ENCODE results near the gene FOXD3.

Gene FOXD3

DNA sequence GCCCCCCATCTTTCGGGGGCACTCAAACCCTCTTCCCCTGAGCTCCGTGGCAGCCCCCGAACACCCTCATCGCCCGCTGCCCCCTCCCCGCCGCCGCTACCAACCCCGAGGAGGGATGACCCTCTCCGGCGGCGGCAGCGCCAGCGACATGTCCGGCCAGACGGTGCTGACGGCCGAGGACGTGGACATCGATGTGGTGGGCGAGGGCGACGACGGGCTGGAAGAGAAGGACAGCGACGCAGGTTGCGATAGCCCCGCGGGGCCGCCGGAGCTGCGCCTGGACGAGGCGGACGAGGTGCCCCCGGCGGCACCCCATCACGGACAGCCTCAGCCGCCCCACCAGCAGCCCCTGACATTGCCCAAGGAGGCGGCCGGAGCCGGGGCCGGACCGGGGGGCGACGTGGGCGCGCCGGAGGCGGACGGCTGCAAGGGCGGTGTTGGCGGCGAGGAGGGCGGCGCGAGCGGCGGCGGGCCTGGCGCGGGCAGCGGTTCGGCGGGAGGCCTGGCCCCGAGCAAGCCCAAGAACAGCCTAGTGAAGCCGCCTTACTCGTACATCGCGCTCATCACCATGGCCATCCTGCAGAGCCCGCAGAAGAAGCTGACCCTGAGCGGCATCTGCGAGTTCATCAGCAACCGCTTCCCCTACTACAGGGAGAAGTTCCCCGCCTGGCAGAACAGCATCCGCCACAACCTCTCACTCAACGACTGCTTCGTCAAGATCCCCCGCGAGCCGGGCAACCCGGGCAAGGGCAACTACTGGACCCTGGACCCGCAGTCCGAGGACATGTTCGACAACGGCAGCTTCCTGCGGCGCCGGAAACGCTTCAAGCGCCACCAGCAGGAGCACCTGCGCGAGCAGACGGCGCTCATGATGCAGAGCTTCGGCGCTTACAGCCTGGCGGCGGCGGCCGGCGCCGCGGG lies 837 bp downstream of the FOXD3 start:
- no peak for TF ChIP-seq CTCF (IDR thresholded peaks at IDR 0.05)

- no peak for TF ChIP-seq CTCF (IDR thresholded peaks at IDR 0.05)
Observed at GRCh38 chr1:63323865-63324778, 1.8 kb downstream of the FOXD3 start.

GRCh38 chr1:63324779-63325119 lies 2.4 kb downstream of the FOXD3 start:
- TF ChIP-seq CTCF (IDR thresholded peaks at IDR 0.05) = no peak

- TF ChIP-seq CTCF (IDR thresholded peaks at IDR 0.05) = no peak
Observed at GRCh38 chr1:63325279-63325985, 3.1 kb downstream of the FOXD3 start.

DNA sequence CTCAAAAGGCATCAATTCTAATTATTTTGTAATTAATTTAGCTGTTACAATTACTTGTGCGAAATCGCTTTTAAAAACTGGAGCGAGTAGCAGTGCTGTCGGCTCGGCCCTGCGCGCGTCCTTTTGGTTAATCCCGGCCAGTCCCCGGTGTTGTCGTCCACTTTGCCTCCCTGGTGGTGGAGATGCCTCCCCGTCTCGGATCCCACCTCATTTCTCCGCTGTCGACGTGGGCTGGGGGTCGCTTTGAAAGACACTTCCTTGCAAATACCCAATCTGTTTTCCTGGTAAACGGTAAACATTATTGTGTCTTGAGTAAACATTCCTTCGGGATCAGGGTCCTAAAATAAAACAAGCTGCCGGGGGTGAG lies 3.7 kb downstream of the FOXD3 start:
- TF ChIP-seq CTCF (IDR thresholded peaks at IDR 0.05) = no peak

- TF ChIP-seq CTCF (IDR thresholded peaks at IDR 0.05) = no peak
Observed at GRCh38 chr1:63326473-63327380, 4.4 kb downstream of the FOXD3 start.

Data from LNCAP (cell line).